ENCODE results near the gene F7.
A peak's percentile ranks its signal among the peaks of the same experiment; 100 is the strongest.
"Not testable (repeated sequence)": the region's sequence is repeated elsewhere in the genome, so short reads cannot be mapped to it uniquely, and the experiment has no call there.

Gene F7

GRCh38 chr13:113102302-113102701 is 3.3 kb upstream of the F7 start:
- DNase-seq (ENCODE audit: low spot score), result peak; percentile 51

DNA sequence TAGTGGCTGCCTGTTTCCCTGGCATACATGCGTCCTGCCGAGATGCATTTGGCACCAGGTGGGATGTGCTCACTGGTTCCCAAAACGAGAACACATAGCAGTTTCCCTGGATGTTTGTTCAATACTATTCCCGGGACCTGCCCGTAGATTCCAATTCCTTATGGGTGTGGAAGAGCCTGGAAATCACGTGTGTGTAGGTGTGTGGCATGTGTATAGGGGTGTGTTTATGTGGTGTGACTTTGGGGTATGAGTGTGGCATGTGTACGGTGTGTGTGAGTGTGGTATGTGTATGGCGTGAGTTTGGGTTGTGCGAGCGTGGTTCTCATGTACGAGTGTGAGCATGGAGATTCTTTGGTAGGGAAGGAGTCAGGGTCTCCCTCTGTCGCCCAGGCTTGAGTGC is 2.9 kb upstream of the F7 start:
- no peak for DNase-seq (ENCODE audit: low spot score)

- no peak for DNase-seq (ENCODE audit: low spot score)
These were observed 1.9 kb upstream of the F7 start for GRCh38 chr13:113103646-113104045.

DNA sequence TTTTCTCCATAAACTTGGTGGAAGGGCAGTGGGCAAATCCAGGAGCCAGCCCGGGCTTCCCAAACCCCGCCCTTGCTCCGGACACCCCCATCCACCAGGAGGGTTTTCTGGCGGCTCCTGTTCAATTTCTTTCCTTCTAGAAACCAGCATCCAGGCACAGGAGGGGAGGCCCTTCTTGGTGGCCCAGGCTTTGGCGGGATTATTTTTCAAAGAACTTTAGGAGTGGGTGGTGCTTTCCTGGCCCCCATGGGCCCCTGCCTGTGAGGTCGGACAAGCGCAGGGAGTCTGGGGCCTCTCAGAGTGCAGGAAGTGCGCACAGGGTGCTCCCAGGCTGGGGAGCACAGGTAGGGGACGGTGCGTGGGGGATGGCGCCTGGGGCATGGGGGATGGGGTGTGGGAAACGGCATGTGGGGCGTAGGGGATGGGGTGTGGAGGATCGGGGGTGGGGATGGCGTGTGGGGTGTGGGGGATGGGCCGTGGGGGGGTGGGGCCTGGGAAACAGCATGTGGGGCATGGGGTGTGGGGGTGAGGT is 396 bp downstream of the F7 start:
- no peak for DNase-seq (ENCODE audit: low spot score)

DNA sequence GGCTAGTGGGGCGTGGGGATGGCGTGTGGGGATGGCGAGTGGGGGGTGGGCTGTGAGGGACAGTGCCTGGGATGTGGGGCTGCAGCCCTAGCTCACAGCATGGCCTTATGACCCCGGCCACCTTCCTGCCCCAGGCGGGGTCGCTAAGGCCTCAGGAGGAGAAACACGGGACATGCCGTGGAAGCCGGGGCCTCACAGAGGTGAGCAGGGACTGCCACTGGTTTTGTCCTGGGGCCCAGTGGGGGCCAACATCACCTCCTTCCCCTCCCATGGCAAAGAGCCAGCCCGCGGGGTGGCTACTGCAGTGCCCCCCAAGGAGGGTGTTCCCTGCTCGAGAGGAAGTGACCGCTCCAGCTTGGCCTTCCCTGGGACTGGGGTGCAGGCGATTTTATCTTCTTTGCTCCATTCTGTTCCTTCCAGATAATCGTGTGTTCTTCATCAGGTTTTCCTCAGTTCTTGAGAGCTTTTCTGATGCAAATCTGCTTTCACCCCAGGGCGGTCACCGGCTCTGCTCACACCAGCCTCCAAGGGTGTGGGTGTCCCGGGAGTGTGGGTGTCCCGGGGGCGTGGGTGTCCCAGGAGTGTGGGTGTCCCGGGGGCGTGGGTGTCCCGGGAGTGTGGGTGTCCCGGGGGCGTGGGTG is 1.2 kb downstream of the F7 start:
- no peak for DNase-seq (ENCODE audit: low spot score)

DNA sequence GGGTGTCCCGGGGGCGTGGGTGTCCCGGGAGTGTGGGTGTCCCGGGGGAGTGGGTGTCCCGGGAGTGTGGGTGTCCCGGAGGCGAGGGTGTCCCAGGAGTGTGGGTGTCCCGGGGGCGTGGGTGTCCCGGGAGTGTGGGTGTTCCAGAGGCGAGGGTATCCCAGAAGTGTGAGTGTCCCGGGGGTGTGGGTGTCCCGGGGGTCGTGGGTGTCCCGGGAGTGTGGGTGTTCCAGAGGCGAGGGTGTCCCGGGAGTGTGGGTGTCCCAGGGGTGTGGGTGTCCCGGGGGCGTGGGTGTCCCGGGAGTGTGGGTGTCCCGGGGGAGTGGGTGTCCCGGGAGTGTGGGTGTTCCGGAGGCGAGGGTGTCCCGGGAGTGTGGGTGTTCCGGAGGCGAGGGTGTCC is 2.9 kb downstream of the F7 start:
- not testable (repeated sequence) for DNase-seq (ENCODE audit: low spot score)

GRCh38 chr13:113109151-113110047 is 3.8 kb downstream of the F7 start:
- no peak for DNase-seq (ENCODE audit: low spot score)

- no peak for DNase-seq (ENCODE audit: low spot score)
These were observed 4.7 kb downstream of the F7 start for GRCh38 chr13:113110048-113110851.

DNA sequence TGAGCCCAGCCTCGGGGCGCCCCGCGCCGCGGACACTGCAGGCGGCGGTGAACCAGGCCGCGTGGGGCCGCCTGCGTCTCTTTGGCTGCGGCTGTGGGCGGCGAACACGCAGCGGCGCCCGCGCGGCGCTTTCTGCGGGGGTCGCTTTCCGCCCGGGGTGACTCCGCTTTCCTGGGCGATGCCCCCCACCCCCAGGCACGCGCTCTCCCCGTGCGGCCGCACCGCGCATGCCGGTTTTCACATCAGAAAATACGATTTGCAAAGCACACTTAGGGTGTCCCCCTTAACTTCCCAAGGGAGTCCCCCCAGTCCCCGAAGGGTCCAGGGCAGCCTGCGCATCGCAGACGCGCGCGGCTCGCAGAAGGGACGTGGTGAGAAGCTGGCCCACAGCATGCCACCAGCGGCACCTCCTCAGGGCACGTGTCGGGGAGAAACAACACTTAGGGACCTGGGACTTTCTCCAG is 5.3 kb downstream of the F7 start:
- DNase-seq (ENCODE audit: low spot score), result no peak

GRCh38 chr13:113111821-113112220 is 6.2 kb downstream of the F7 start:
- not testable (repeated sequence) for DNase-seq (ENCODE audit: low spot score)

GRCh38 chr13:113112475-113112874 is 6.9 kb downstream of the F7 start:
- not testable (repeated sequence) for DNase-seq (ENCODE audit: low spot score)

DNA sequence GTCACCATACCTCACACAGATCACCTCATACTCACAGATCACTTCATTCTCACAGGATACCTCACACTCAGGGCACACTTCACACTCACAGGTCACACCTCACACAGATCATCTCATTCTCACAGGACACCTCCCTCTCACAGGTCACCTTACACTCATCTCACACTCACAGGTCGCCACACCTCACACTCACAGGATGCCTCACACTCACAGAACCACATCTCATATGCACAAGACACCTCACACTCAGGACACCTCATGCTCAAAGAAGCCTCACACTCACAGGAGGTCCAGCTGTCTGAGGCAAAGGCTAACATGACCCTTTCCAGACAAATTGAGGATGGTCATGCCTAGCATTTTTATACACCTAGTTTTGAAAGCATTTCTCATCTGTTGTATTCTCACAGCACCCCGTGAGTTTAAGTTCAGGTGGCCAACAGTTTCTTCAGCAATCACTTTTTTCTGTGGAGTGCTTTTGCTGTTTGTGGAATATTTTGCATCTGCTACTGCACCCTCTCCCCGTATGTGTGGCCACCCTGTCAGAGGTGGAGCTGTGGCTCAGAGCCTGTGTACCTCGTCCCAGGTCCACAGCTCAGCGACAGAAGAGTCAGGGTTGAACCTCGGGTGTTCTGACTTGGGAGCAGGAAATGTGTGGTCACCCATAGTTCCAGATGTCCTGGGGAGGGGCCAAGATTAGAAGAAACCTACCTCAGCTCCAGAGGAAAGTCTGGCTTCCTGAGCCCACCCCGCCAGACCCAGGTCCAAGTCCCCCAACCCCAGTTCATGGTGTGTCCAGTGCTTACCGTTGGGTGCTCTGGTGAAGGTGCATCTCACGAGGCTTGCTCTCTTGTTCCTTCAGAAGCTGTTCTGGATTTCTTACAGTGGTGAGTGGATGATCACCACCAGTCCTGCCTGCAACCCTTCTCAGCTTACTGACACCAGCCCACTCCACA is 7.6 kb downstream of the F7 start:
- no peak for DNase-seq (ENCODE audit: low spot score)

- DNase-seq (ENCODE audit: low spot score), result no peak
These were observed 8.3 kb downstream of the F7 start for GRCh38 chr13:113113846-113114271.

GRCh38 chr13:113114511-113115362 is 9.1 kb downstream of the F7 start:
- no peak for DNase-seq (ENCODE audit: low spot score)

DNA sequence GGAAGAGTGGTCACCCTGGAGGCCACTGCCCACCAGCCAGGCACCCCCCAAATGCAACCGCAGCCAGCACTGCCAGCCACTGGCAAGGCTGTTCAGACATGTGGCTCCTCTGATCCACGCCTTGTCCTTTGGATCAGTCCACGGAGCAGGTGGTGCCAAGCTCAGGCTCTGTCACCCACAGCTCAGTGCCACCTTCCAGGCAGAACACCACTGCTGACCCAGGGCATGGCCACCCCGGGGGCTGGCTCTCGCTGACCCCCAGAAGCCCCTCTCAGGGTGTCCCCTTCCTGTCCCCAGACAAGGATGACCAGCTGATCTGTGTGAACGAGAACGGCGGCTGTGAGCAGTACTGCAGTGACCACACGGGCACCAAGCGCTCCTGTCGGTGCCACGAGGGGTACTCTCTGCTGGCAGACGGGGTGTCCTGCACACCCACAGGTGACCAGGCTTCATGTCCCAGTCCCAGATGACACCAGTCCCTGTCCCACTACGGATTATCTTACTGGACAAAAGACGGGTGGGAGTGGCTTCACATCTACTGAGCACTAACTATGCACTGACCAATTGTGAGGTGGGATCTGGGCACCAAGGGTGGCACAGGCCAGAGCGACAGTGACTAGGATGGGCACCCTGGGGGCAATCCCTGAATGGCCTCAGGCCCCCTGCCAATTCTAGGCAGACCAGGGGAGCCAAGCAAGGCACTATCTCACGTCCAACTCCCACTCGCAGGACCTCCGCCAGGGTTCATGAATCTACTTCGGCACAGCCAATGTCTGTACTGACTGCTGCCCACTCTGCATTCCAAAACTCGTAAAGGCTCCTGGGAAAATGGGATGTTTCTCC is 10.0 kb downstream of the F7 start:
- no peak for DNase-seq (ENCODE audit: low spot score)

GRCh38 chr13:113116206-113116800 is 10.7 kb downstream of the F7 start:
- no peak for DNase-seq (ENCODE audit: low spot score)

DNA sequence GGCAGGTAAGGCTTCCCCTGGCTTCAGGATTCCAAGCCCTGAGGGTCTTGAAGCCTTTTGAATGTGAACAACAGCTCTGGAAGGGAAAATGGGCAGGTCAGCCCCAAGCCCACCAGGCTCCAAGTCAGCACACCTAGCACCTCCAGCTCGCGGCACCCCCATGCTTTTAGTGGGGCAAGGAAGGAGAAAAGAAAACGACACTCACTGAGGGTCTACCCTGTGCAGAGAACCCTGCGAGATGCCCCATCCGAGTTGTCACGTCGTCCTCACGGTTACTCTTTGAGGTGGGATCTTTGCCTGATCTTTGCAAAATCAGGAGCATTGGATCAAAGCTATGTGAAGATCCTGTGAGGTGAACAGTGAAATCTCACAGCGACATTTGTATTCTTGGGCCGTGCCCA is 11.3 kb downstream of the F7 start:
- DNase-seq (ENCODE audit: low spot score), result no peak

GRCh38 chr13:113117335-113117872 is 11.8 kb downstream of the F7 start:
- no peak for DNase-seq (ENCODE audit: low spot score)

DNA sequence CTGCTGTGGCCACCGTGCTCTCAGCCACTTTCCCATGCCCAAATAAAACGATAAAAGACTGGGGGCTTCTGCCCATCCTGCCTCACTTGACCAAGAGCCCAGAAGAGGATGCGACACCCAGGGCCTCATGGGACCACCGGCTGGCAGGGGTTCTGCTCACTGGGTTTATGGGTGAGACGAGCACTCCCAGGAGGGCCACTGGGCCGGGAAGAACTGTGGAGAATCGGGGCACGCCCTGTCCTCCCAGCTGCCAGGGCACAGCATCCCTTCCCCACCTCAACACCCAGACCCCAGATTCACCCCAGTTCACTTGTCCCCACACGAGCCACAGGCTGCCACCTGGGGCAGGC is 12.3 kb downstream of the F7 start:
- DNase-seq (ENCODE audit: low spot score), result no peak

All from cerebellar cortex (tissue), 1 donor.